Raji (cell line): ENCODE measurements around the gene RASA3.

Source experiments
- POLR2A ChIP-seq: IDR thresholded peaks from 2 replicates; pipeline ENCODE4 v1.6.1; 2011; ENCODE audit warnings: low read depth, low read length, control low read depth; ENCODE audit not compliant: insufficient read depth

RASA3 gene

GRCh38 chr13:113951246-113951999 lies 181.0 kb downstream of the RASA3 start:
- TF ChIP-seq POLR2A, result no peak

- TF ChIP-seq POLR2A, result no peak
Measured at GRCh38 chr13:113950451-113951245, 181.8 kb downstream of the RASA3 start.

- no peak for TF ChIP-seq POLR2A
Measured at GRCh38 chr13:113949546-113949945, 182.9 kb downstream of the RASA3 start.

GRCh38 chr13:113948034-113948742 lies 184.2 kb downstream of the RASA3 start:
- no peak for TF ChIP-seq POLR2A

GRCh38 chr13:113947311-113948033 lies 185.0 kb downstream of the RASA3 start:
- TF ChIP-seq POLR2A, result no peak

- TF ChIP-seq POLR2A, result no peak
Measured at GRCh38 chr13:113946409-113947181, 185.8 kb downstream of the RASA3 start.

- no peak for TF ChIP-seq POLR2A
Measured at GRCh38 chr13:113945857-113946408, 186.5 kb downstream of the RASA3 start.

- TF ChIP-seq POLR2A, result no peak
Measured at GRCh38 chr13:113943821-113944565, 188.4 kb downstream of the RASA3 start.

GRCh38 chr13:113942591-113943103 lies 189.8 kb downstream of the RASA3 start:
- TF ChIP-seq POLR2A, result no peak

GRCh38 chr13:113941571-113942191 lies 190.7 kb downstream of the RASA3 start:
- no peak for TF ChIP-seq POLR2A

GRCh38 chr13:113939944-113940297 lies 192.5 kb downstream of the RASA3 start:
- no peak for TF ChIP-seq POLR2A

GRCh38 chr13:113939129-113939943 lies 193.1 kb downstream of the RASA3 start:
- TF ChIP-seq POLR2A, result no peak
